Activated T-helper 1 cell treated with anti-CD3 and anti-CD28 coated beads, Interleukin-12 subunit alpha, Interleukin-12 subunit beta, Interleukin-2, Interleukin-4 antibody, amounts not matched to agents 30 ng/mL and 10 ng/mL and 1 ng/mL, durations not matched to agents 14 hours and 24 hours and 36 hours (primary cell): ENCODE data around the gene SUSD5. TPM values are rescaled to one million over a fixed set of nuclear protein-coding genes. Genes with fewer than 3 reads are reported as not detected.
"Not testable (repeated sequence)": the region's sequence is repeated elsewhere in the genome, so short reads cannot be mapped to it uniquely, and the experiment has no call there.

Experiments used
- DNase-seq: peaks from one replicate; pipeline ENCODE4 v3.0.0; 2021; ENCODE audit warnings: low spot score
- H3K27ac Mint-ChIP-seq: one replicate; pipeline ENCODE4 v1.8.0; 2021; ENCODE audit warnings: mild to moderate bottlenecking, mixed read lengths
- H3K27me3 Mint-ChIP-seq: one replicate; pipeline ENCODE4 v1.8.0; 2022; ENCODE audit warnings: mild to moderate bottlenecking, moderate library complexity, mixed read lengths; ENCODE audit not compliant: insufficient read depth
- H3K36me3 Mint-ChIP-seq: one replicate; pipeline ENCODE4 v1.8.0; 2021; ENCODE audit warnings: low read depth, mixed read lengths
- H3K4me1 Mint-ChIP-seq: one replicate; pipeline ENCODE4 v1.8.0; 2021; ENCODE audit warnings: low read depth, mixed read lengths
- H3K4me3 Mint-ChIP-seq: one replicate; pipeline ENCODE4 v1.8.0; 2021; ENCODE audit warnings: mild to moderate bottlenecking, moderate library complexity, mixed read lengths
- H3K9me3 Mint-ChIP-seq: one replicate; pipeline ENCODE4 v1.8.0; 2021; ENCODE audit warnings: mixed read lengths
- intact Hi-C: fragments of 100-400 bp; cut with micrococcal nuclease; formaldehyde crosslinking; loops from one replicate; pipeline ENCODE4 v1.15.1; 2024
- total RNA-seq: library from RNA; stranded (reverse); gene quantifications from 2 replicates; pipeline ENCODE4 v1.2.3, GENCODE V29; 2022

Gene SUSD5
- total RNA-seq, 1 donor from 2014 or later, result not detected

- Mint-ChIP-seq H3K9me3 (no peaks in the 10 kb centered on the region), H3K27me3 (no peaks in the 10 kb centered on the region), H3K36me3 (peaks cover 6% of the 10 kb centered on the region), H3K4me1 (peaks cover 12% of the 10 kb centered on the region), H3K27ac (no peak overlapping the region), H3K4me3 (no peak overlapping the region)
- intact Hi-C loops, result loop anchor here (10.0 kb wide), 1 partner anchor 873 kb away; no protein-coding TSS in a partner anchor
- DNase-seq, result no peak
Measured at GRCh38 chr3:33117461-33117860, 101.1 kb downstream of the SUSD5 start.

GRCh38 chr3:33115024-33115768, 103.4 kb downstream of the SUSD5 start:
- intact Hi-C loops, result loop anchor here (2.0 to 10.0 kb wide), 2 partner anchors 430 to 870 kb away; partner anchors contain the start of gene CNOT10
- no peak overlapping the region for H3K27ac Mint-ChIP-seq
- H3K4me3 Mint-ChIP-seq, result peak overlapping the region; percentile 86
- no peak for DNase-seq
- peaks cover 1% of the 10 kb centered on the region for H3K36me3 Mint-ChIP-seq
- H3K9me3 Mint-ChIP-seq, result no peaks in the 10 kb centered on the region
- peaks cover 26% of the 10 kb centered on the region for H3K4me1 Mint-ChIP-seq
- H3K27me3 Mint-ChIP-seq, result no peaks in the 10 kb centered on the region

GRCh38 chr3:33114622-33115023, 104.0 kb downstream of the SUSD5 start:
- DNase-seq, result no peak
- no peaks in the 10 kb centered on the region for H3K9me3 Mint-ChIP-seq
- peak overlapping the region; percentile 86 for H3K4me3 Mint-ChIP-seq
- H3K27ac Mint-ChIP-seq, result peak overlapping the region; percentile 74
- no peaks in the 10 kb centered on the region for H3K27me3 Mint-ChIP-seq
- H3K36me3 Mint-ChIP-seq, result peaks cover 1% of the 10 kb centered on the region
- intact Hi-C loops, result loop anchor here (1.0 to 10.0 kb wide), 8 partner anchors 17 to 870 kb away; partner anchors contain the start of genes CNOT10, DYNC1LI1, GLB1 and PDCD6IP
- peaks cover 26% of the 10 kb centered on the region for H3K4me1 Mint-ChIP-seq

- Mint-ChIP-seq H3K4me1 (peaks cover 26% of the 10 kb centered on the region), H3K4me3 (peak within 1 kb of the TSS; percentile 87), H3K36me3 (peaks cover 1% of the 10 kb centered on the region), H3K27me3 (no peaks in the 10 kb centered on the region), H3K27ac (peak within 1 kb of the TSS; percentile 74), H3K9me3 (no peaks in the 10 kb centered on the region)
- intact Hi-C loops, result loop anchor here (1.0 to 10.0 kb wide), 8 partner anchors 17 to 869 kb away; partner anchors contain the start of genes CNOT10, DYNC1LI1, GLB1 and PDCD6IP
- DNase-seq, result peak; percentile 78
Measured at GRCh38 chr3:33113772-33114621, 104.6 kb downstream of the SUSD5 start, which contains the start of gene CRTAP. TSS of gene CRTAP (plus strand) at chr3:33114014. CDS start at chr3:33114078, 64 bp downstream.

GRCh38 chr3:33111581-33111980, 107.0 kb downstream of the SUSD5 start:
- intact Hi-C loops, result loop anchor here (1.0 to 10.0 kb wide), 6 partner anchors 49 to 867 kb away; partner anchors contain the start of gene PDCD6IP
- Mint-ChIP-seq H3K27me3 (no peaks in the 10 kb centered on the region), H3K27ac (peak overlapping the region; percentile 20), H3K36me3 (no peaks in the 10 kb centered on the region), H3K4me3 (no peak overlapping the region), H3K4me1 (peaks cover 26% of the 10 kb centered on the region), H3K9me3 (no peaks in the 10 kb centered on the region)
- no peak for DNase-seq

GRCh38 chr3:33106854-33107253, 111.8 kb downstream of the SUSD5 start:
- H3K36me3 Mint-ChIP-seq, DNase-seq, intact Hi-C loops: not testable (repeated sequence)

GRCh38 chr3:33105341-33105948, 113.2 kb downstream of the SUSD5 start:
- H3K4me1 Mint-ChIP-seq, result no peaks in the 10 kb centered on the region
- no peak overlapping the region for H3K4me3 Mint-ChIP-seq
- H3K27ac Mint-ChIP-seq, result no peak overlapping the region
- intact Hi-C loops, result no loop called here
- no peaks in the 10 kb centered on the region for H3K9me3 Mint-ChIP-seq
- no peaks in the 10 kb centered on the region for H3K36me3 Mint-ChIP-seq
- DNase-seq, result no peak
- peaks cover 3% of the 10 kb centered on the region for H3K27me3 Mint-ChIP-seq

More at GRCh38 chr3:33106854-33107253, 111.8 kb downstream of the SUSD5 start:
- not testable (repeated sequence) for H3K27ac Mint-ChIP-seq, H3K4me1 Mint-ChIP-seq, H3K4me3 Mint-ChIP-seq, H3K27me3 Mint-ChIP-seq, H3K9me3 Mint-ChIP-seq

GRCh38 chr3:33104803-33105202, 113.8 kb downstream of the SUSD5 start:
- Mint-ChIP-seq H3K4me3 (no peak overlapping the region), H3K27ac (no peak overlapping the region), H3K36me3 (no peaks in the 10 kb centered on the region), H3K4me1 (no peaks in the 10 kb centered on the region), H3K27me3 (peaks cover 3% of the 10 kb centered on the region), H3K9me3 (no peaks in the 10 kb centered on the region)
- intact Hi-C loops, result no loop called here
- DNase-seq, result no peak

- Mint-ChIP-seq H3K9me3 (no peaks in the 10 kb centered on the region), H3K27me3 (peaks cover 3% of the 10 kb centered on the region), H3K4me1 (no peaks in the 10 kb centered on the region), H3K27ac (no peak overlapping the region), H3K36me3 (no peaks in the 10 kb centered on the region), H3K4me3 (no peak overlapping the region)
- DNase-seq, result no peak
- intact Hi-C loops, result no loop called here
Measured at GRCh38 chr3:33103480-33103879, 115.1 kb downstream of the SUSD5 start.

GRCh38 chr3:33103034-33103433, 115.6 kb downstream of the SUSD5 start:
- Mint-ChIP-seq H3K4me3 (no peak overlapping the region), H3K27me3 (peaks cover 3% of the 10 kb centered on the region), H3K36me3 (no peaks in the 10 kb centered on the region), H3K4me1 (no peaks in the 10 kb centered on the region), H3K9me3 (no peaks in the 10 kb centered on the region), H3K27ac (no peak overlapping the region)
- intact Hi-C loops, result no loop called here
- DNase-seq, result no peak

- Mint-ChIP-seq H3K4me1 (peaks cover 17% of the 10 kb centered on the region), H3K27me3 (peaks cover 4% of the 10 kb centered on the region), H3K9me3 (no peaks in the 10 kb centered on the region), H3K36me3 (peaks cover 2% of the 10 kb centered on the region), H3K4me3 (no peak overlapping the region), H3K27ac (no peak overlapping the region)
- DNase-seq, result no peak
- intact Hi-C loops, result no loop called here
Measured at GRCh38 chr3:33100229-33100628, 118.4 kb downstream of the SUSD5 start.
